HG02763 (cell line): ENCODE results near the gene AHCYL1.

Experiments used
- ATAC-seq: cut with Tn5 transposase; IDR thresholded peaks from one replicate; pipeline ENCODE4 v1.9.1; 2021; ENCODE audit warnings: mild to moderate bottlenecking, moderate library complexity; ENCODE audit not compliant: unreplicated experiment

Gene AHCYL1

GRCh38 chr1:109975718-109976117 lies 8.8 kb upstream of the AHCYL1 start:
- ATAC-seq = no peak

- no peak for ATAC-seq
Observed at GRCh38 chr1:109976762-109977161, 7.8 kb upstream of the AHCYL1 start.

- ATAC-seq = no peak
Observed at GRCh38 chr1:109977225-109977624, 7.3 kb upstream of the AHCYL1 start.

- ATAC-seq = no peak
Observed at GRCh38 chr1:109977657-109978378, 6.7 kb upstream of the AHCYL1 start.

GRCh38 chr1:109978761-109979488 lies 5.6 kb upstream of the AHCYL1 start:
- ATAC-seq = no peak

- ATAC-seq = no peak
Observed at GRCh38 chr1:109979489-109980091, 5.0 kb upstream of the AHCYL1 start.

GRCh38 chr1:109980324-109981003 lies 4.1 kb upstream of the AHCYL1 start:
- ATAC-seq = no peak

- no peak for ATAC-seq
Observed at GRCh38 chr1:109981004-109981335, 3.6 kb upstream of the AHCYL1 start.

- ATAC-seq = no peak
Observed at GRCh38 chr1:109983380-109984189, 980 bp upstream of the AHCYL1 start.

- no peak for ATAC-seq
Observed at GRCh38 chr1:109984190-109984455, 442 bp upstream of the AHCYL1 start.

- ATAC-seq = no peak
Observed at GRCh38 chr1:109985247-109986053, 885 bp downstream of the AHCYL1 start.

- ATAC-seq = no peak
Observed at GRCh38 chr1:109986054-109986444, 1.5 kb downstream of the AHCYL1 start.

GRCh38 chr1:109988349-109988914 lies 3.9 kb downstream of the AHCYL1 start:
- no peak for ATAC-seq

GRCh38 chr1:109989506-109990301 lies 5.1 kb downstream of the AHCYL1 start:
- no peak for ATAC-seq

- ATAC-seq = no peak
Observed at GRCh38 chr1:109990302-109990653, 5.7 kb downstream of the AHCYL1 start.

- no peak for ATAC-seq
Observed at GRCh38 chr1:109991400-109991925, 6.9 kb downstream of the AHCYL1 start.

- no peak for ATAC-seq
Observed at GRCh38 chr1:109993885-109994284, 9.3 kb downstream of the AHCYL1 start.

GRCh38 chr1:109994654-109995053 lies 10.1 kb downstream of the AHCYL1 start:
- no peak for ATAC-seq

GRCh38 chr1:109995536-109995935 lies 11.0 kb downstream of the AHCYL1 start:
- no peak for ATAC-seq
